H1 (cell line): ENCODE data around the gene SLC52A3. TPM values are rescaled to one million over a fixed set of nuclear protein-coding genes. Genes with fewer than 3 reads are reported as not detected.

Experiments
- CTCF ChIA-PET: fragments of 300-600 bp; sonication (Branson Sonifier 250); formaldehyde crosslinking; loops from one replicate; lab custom pipeline; 2021; ENCODE audit not compliant: partially characterized antibody; lab: Charles Lee
- POLR2A ChIA-PET: fragments of 300-600 bp; sonication (Branson Sonifier 250); formaldehyde crosslinking; loops from one replicate; lab custom pipeline; 2021; ENCODE audit warnings: inconsistent platforms; ENCODE audit not compliant: partially characterized antibody; lab: Charles Lee
- DNase-seq, 2 experiments: peaks; one replicate each; pipeline versions ENCODE4 v3.0.0 to v3.0.0-alpha.2; 2010 to 2022; ENCODE audit warnings: low spot score in 2 of 2, low read depth in 1 of 2, mixed read lengths in 1 of 2
- FAIRE-seq: peaks from 2 replicates; lab custom pipeline; 2011; peaks lifted over from hg19 to GRCh38; lab: Jason Lieb, UNC
- H2AFZ ChIP-seq: 2 replicates; pipeline ENCODE4 v1.8.1; 2012; ENCODE audit warnings: low read length, inconsistent platforms
- H2AK5ac ChIP-seq: 2 replicates; pipeline ENCODE4 v1.6.1; 2013; ENCODE audit warnings: low read depth, low read length
- H2BK120ac ChIP-seq: replicated peaks from 2 replicates; pipeline ENCODE3; 2013; ENCODE audit warnings: low read depth, low read length, inconsistent platforms
- H2BK12ac ChIP-seq: 2 replicates; pipeline ENCODE4 v1.6.1; 2013; ENCODE audit warnings: low read depth, low read length
- H2BK15ac ChIP-seq: 2 replicates; pipeline ENCODE4 v1.6.1; 2013; ENCODE audit warnings: low read length
- H2BK20ac ChIP-seq: 2 replicates; pipeline ENCODE4 v1.6.1; 2013; ENCODE audit warnings: low read length
- H2BK5ac ChIP-seq: 2 replicates; pipeline ENCODE4 v1.6.1; 2013; ENCODE audit warnings: low read depth, low read length
- H3K14ac ChIP-seq: 2 replicates; pipeline ENCODE4 v1.6.1; 2013; ENCODE audit warnings: inconsistent platforms; ENCODE audit not compliant: insufficient read length
- H3K18ac ChIP-seq: 2 replicates; pipeline ENCODE4 v1.6.1; 2013; ENCODE audit warnings: low read length; ENCODE audit errors: extremely low read depth
- H3K23ac ChIP-seq: 2 replicates; pipeline ENCODE4 v1.6.1; 2013; ENCODE audit warnings: inconsistent platforms; ENCODE audit not compliant: insufficient read length
- H3K23me2 ChIP-seq: 2 replicates; pipeline ENCODE4 v1.6.1; 2013; ENCODE audit warnings: low read depth, low read length
- H3K27ac ChIP-seq: 2 replicates; pipeline ENCODE4 v1.6.1; 2011; ENCODE audit warnings: low read depth, low read length, inconsistent platforms
- H3K27me3 ChIP-seq, 4 experiments: replicated peaks in 1 of 4; 1 replicate in 1 of 4; 2 replicates in 3 of 4; pipeline versions ENCODE4 v1.6.1 to v1.8.1; 2011 to 2013; ENCODE audit warnings: low read length in 3 of 4, mild to moderate bottlenecking in 3 of 4, inconsistent platforms in 2 of 4, mixed read lengths in 2 of 4, moderate library complexity in 1 of 4; ENCODE audit not compliant: control insufficient read depth in 3 of 4, insufficient read depth in 3 of 4; ENCODE audit errors: extremely low read depth in 1 of 4
- H3K36me3 ChIP-seq, 4 experiments: 2 replicates each; pipeline versions ENCODE4 v1.6.1 to v1.8.1; 2011 to 2013; ENCODE audit warnings: mild to moderate bottlenecking in 4 of 4, low read length in 3 of 4, moderate library complexity in 2 of 4, control low read depth in 1 of 4, inconsistent platforms in 1 of 4; ENCODE audit not compliant: insufficient read depth in 4 of 4, control insufficient read depth in 2 of 4
- H3K4ac ChIP-seq: replicated peaks from 2 replicates; pipeline ENCODE3; 2013; ENCODE audit warnings: low read length, low read depth, mixed read lengths, inconsistent platforms; ENCODE audit not compliant: insufficient read length
- H3K4me1 ChIP-seq, 4 experiments: replicated peaks in 1 of 4; 1 replicate in 1 of 4; 2 replicates in 3 of 4; pipeline versions ENCODE4 v1.6.1 to v1.8.1; 2011 to 2013; ENCODE audit warnings: low read length in 3 of 4, inconsistent platforms in 2 of 4, mixed read lengths in 1 of 4; ENCODE audit not compliant: insufficient read depth in 4 of 4, control insufficient read depth in 3 of 4
- H3K4me2 ChIP-seq, 2 experiments: 2 replicates each; pipeline versions ENCODE4 v1.6.1 to v1.8.1; 2011 to 2013; ENCODE audit warnings: low read depth in 2 of 2, low read length in 2 of 2, control low read depth in 1 of 2, inconsistent platforms in 1 of 2, mild to moderate bottlenecking in 1 of 2; ENCODE audit not compliant: insufficient read depth in 1 of 2
- H3K4me3 ChIP-seq, 4 experiments: fragments of 200-600, 300-600 bp in 1 of 4; sonication (generic), shearing (Covaris generic), sonication (Bioruptor Twin) in 1 of 4; 2 replicates each; pipeline versions ENCODE4 v1.5.1 to v1.8.1; 2011 to 2016; ENCODE audit warnings: low read length in 4 of 4, low read depth in 3 of 4, control low read depth in 2 of 4, inconsistent platforms in 2 of 4, mild to moderate bottlenecking in 2 of 4, mixed read lengths in 1 of 4, moderate library complexity in 1 of 4; ENCODE audit not compliant: insufficient read depth in 2 of 4; ENCODE audit errors: extremely low read depth in 1 of 4
- H3K56ac ChIP-seq: replicated peaks from 2 replicates; pipeline ENCODE3; 2013; ENCODE audit warnings: low read depth, mild to moderate bottlenecking, mixed read lengths, low read length, inconsistent platforms; ENCODE audit not compliant: insufficient read length
- H3K79me1 ChIP-seq: 2 replicates; pipeline ENCODE4 v1.6.1; 2013; ENCODE audit warnings: low read depth, low read length, control low read depth
- H3K79me2 ChIP-seq, 2 experiments: 2 replicates each; pipeline versions ENCODE4 v1.6.1 to v1.8.1; 2012 to 2013; ENCODE audit warnings: low read length in 2 of 2, mild to moderate bottlenecking in 2 of 2, inconsistent platforms in 1 of 2; ENCODE audit not compliant: insufficient read depth in 2 of 2, control insufficient read depth in 1 of 2
- H3K9ac ChIP-seq, 4 experiments: replicated peaks in 1 of 4; 1 replicate in 1 of 4; 2 replicates in 3 of 4; pipeline versions ENCODE4 v1.6.1 to v1.8.1; 2011 to 2013; ENCODE audit warnings: low read depth in 3 of 4, low read length in 3 of 4, control low read depth in 2 of 4, mild to moderate bottlenecking in 2 of 4, moderate library complexity in 2 of 4, inconsistent platforms in 1 of 4; ENCODE audit errors: extremely low read depth in 1 of 4
- H3K9me3 ChIP-seq, 2 experiments: 2 replicates each; pipeline versions ENCODE4 v1.6.1 to v1.8.1; 2012 to 2013; ENCODE audit warnings: mild to moderate bottlenecking in 2 of 2, moderate library complexity in 2 of 2, control low read depth in 1 of 2, inconsistent platforms in 1 of 2, low read depth in 1 of 2, low read length in 1 of 2, mixed read lengths in 1 of 2; ENCODE audit not compliant: insufficient read depth in 2 of 2
- H4K20me1 ChIP-seq, 2 experiments: replicated peaks in 1 of 2; 2 replicates each; pipeline versions ENCODE3 to v1.8.1; 2011 to 2013; ENCODE audit warnings: inconsistent platforms in 2 of 2, low read length in 2 of 2, mild to moderate bottlenecking in 1 of 2; ENCODE audit not compliant: insufficient read depth in 2 of 2, control insufficient read depth in 1 of 2
- H4K5ac ChIP-seq: 2 replicates; pipeline ENCODE4 v1.6.1; 2013; ENCODE audit warnings: low read length, low read depth, mixed read lengths, inconsistent platforms; ENCODE audit not compliant: insufficient read length
- H4K8ac ChIP-seq: 2 replicates; pipeline ENCODE4 v1.8.0; 2013; ENCODE audit warnings: mild to moderate bottlenecking, moderate library complexity, low read length, inconsistent platforms; ENCODE audit not compliant: insufficient read depth; ENCODE audit errors: extremely low read depth
- H4K91ac ChIP-seq: replicated peaks from 2 replicates; pipeline ENCODE3; 2013; ENCODE audit warnings: low read length, mixed read lengths, inconsistent platforms; ENCODE audit not compliant: insufficient read length
- RNF2 ChIP-seq: fragments of 200-900, 300-1000 bp; sonication (generic); IDR thresholded peaks from 2 replicates; pipeline ENCODE4 v1.7.1; 2016; ENCODE audit warnings: borderline replicate concordance, low read depth, mild to moderate bottlenecking, antibody characterized with exemption, low read length; ENCODE audit not compliant: poor library complexity, severe bottlenecking; ENCODE audit errors: missing control alignments
- WGBS, 2 experiments: shearing (Covaris generic) in 1 of 2; methylation state at CpG; one replicate each; pipeline versions ENCODE4 v1.1.6 to v1.1.7; 2013 to 2015; ENCODE audit warnings: low lambda C conversion rate in 2 of 2, mixed read lengths in 2 of 2, inconsistent platforms in 1 of 2, low coverage in 1 of 2, missing lambda C conversion rate in 1 of 2; ENCODE audit not compliant: insufficient replicate concordance in 2 of 2, insufficient coverage in 1 of 2, insufficient read length in 1 of 2; ENCODE audit errors: extremely low coverage in 1 of 2, missing lambda C conversion rate in 1 of 2; 5-methylcytosine and 5-hydroxymethylcytosine counted together
- polyA plus RNA-seq, 7 experiments: library from polyadenylated mRNA; depleted of rRNA in 3 of 7; stranded (reverse) in 5 of 7; unstranded in 2 of 7; fragments of >200 nt in 5 of 7; fragments of 200-250 nt in 2 of 7; gene quantifications; 1 replicate in 5 of 7; 2 replicates in 1 of 7; 4 replicates in 1 of 7; pipeline versions ENCODE4 v1.2.1 to v1.2.3, GENCODE V29; 2011 to 2013; ENCODE audit warnings: missing spikeins in 2 of 7, mixed read lengths in 2 of 7
- total RNA-seq: library from RNA; stranded (reverse); fragmentation: NEBNext Ultra II Directional; extraction: Animal tissue kit (Norgen Biotek cat#: 25700); gene quantifications from 2 replicates; pipeline ENCODE4 v1.2.1, GENCODE V29; 2021

The SLC52A3 gene
- total and polyA plus RNA-seq, 2 of the 8 experiments (the other 6 are each of a cell fraction or from before 2014, with no cell fraction given) = 2.3 to 4.2 TPM

GRCh38 chr20:753136-753535 lies 15.2 kb downstream of the SLC52A3 start:
- H3K4me1 ChIP-seq = no peaks in the 10 kb centered on the region; a peak in 1 of 7 replicates
- H3K79me1 ChIP-seq = no peaks in the 10 kb centered on the region
- no peak overlapping the region for H3K23ac ChIP-seq
- no peak for TF ChIP-seq RNF2
- no peaks in the 10 kb centered on the region for H3K27me3 ChIP-seq
- H3K9ac ChIP-seq = no peak overlapping the region
- no peaks in the 10 kb centered on the region for H3K79me2 ChIP-seq
- CTCF ChIA-PET = interaction anchor here (0.6 to 2.8 kb wide), 5 partner anchors 14 to 560 kb away, joined by 3 to 10 read pairs (median 3); partner anchors contain the start of gene SLC52A3
- no peak overlapping the region for H4K91ac ChIP-seq
- no peak overlapping the region for H4K8ac ChIP-seq
- H4K20me1 ChIP-seq = no peaks in the 10 kb centered on the region
- H2BK120ac ChIP-seq = no peak overlapping the region
- no peak overlapping the region for H3K14ac ChIP-seq
- no peak overlapping the region for H2BK5ac ChIP-seq
- no peak overlapping the region for H3K56ac ChIP-seq
- no peak overlapping the region for H2AFZ ChIP-seq
- FAIRE-seq (no peak), DNase-seq (no peak)
- no peak overlapping the region for H2AK5ac ChIP-seq
- no peak overlapping the region for H2BK15ac ChIP-seq
- no peaks in the 10 kb centered on the region for H3K9me3 ChIP-seq
- WGBS, 2 experiments = 88% methylated on average over 3 of the region's 3 CpGs; no CpG with 5 or more reads in 1 of the 2 experiments
- POLR2A ChIA-PET = interaction anchor here (0.6 to 1.0 kb wide), 2 partner anchors 21 to 261 kb away, joined by 3 to 5 read pairs; no protein-coding TSS in a partner anchor
- no peak overlapping the region for H2BK20ac ChIP-seq
- H3K23me2 ChIP-seq = no peaks in the 10 kb centered on the region
- no peak overlapping the region for H3K18ac ChIP-seq
- no peak overlapping the region for H3K4me2 ChIP-seq
- no peak overlapping the region for H3K4ac ChIP-seq
- H3K4me3 ChIP-seq = no peak overlapping the region
- no peaks in the 10 kb centered on the region for H3K36me3 ChIP-seq
- no peak overlapping the region for H4K5ac ChIP-seq
- H2BK12ac ChIP-seq = no peak overlapping the region
- no peak overlapping the region for H3K27ac ChIP-seq
